GM23338 (cell line): Measurements from ENCODE around the gene PTGIR. TPM values are rescaled to one million over a fixed set of nuclear protein-coding genes. Genes with fewer than 3 reads are reported as not detected.

Experiments
- ATAC-seq: fragments of 200-7000 bp; cut with Tn5 transposase; 3 replicates; pipeline ENCODE4 v1.9.1; 2020
- DNase-seq: peaks from one replicate; pipeline ENCODE4 v3.0.0-alpha.2; 2015; ENCODE audit warnings: low spot score
- H2AFZ ChIP-seq: fragments of 200-600 bp; sonication (generic); 2 replicates; pipeline ENCODE4 v1.8.0; 2016; ENCODE audit warnings: antibody characterized with exemption, mild to moderate bottlenecking, moderate library complexity
- H3F3A ChIP-seq: fragments of 200-600 bp; sonication (generic); replicated peaks from 2 replicates; pipeline ENCODE4 v1.8.0; 2017; ENCODE audit warnings: antibody characterized with exemption, mixed run types, low read depth
- H3K27ac ChIP-seq: fragments of 200-600 bp; sonication (generic); 2 replicates; pipeline ENCODE4 v1.6.1; 2016; ENCODE audit warnings: low read depth
- H3K27me3 ChIP-seq: fragments of 200-600 bp; sonication (generic); 2 replicates; pipeline ENCODE4 v1.8.0; 2016; ENCODE audit warnings: mild to moderate bottlenecking, mixed run types, moderate library complexity; ENCODE audit not compliant: insufficient read depth
- H3K36me3 ChIP-seq: fragments of 200-600 bp; sonication (generic); 2 replicates; pipeline ENCODE4 v1.8.0; 2016; ENCODE audit warnings: mild to moderate bottlenecking; ENCODE audit not compliant: insufficient read depth
- H3K4me1 ChIP-seq: fragments of 200-600 bp; sonication (generic); 2 replicates; pipeline ENCODE4 v1.8.0; 2016; ENCODE audit warnings: mild to moderate bottlenecking, moderate library complexity; ENCODE audit not compliant: insufficient read depth
- H3K4me2 ChIP-seq: fragments of 200-600 bp; sonication (generic); 2 replicates; pipeline ENCODE4 v1.7.1; 2017; ENCODE audit warnings: mixed run types
- H3K4me3 ChIP-seq: fragments of 200-600 bp; sonication (generic); 2 replicates; pipeline ENCODE4 v1.6.1; 2016; ENCODE audit warnings: mixed run types
- H3K79me2 ChIP-seq: fragments of 200-600 bp; sonication (generic); replicated peaks from 2 replicates; pipeline ENCODE4 v1.8.0; 2017; ENCODE audit warnings: mild to moderate bottlenecking; ENCODE audit not compliant: insufficient read depth
- H3K9me2 ChIP-seq: fragments of 200-600 bp; sonication (generic); 2 replicates; pipeline ENCODE4 v1.8.0; 2017; ENCODE audit not compliant: insufficient read depth
- H4K20me1 ChIP-seq: fragments of 200-600 bp; sonication (generic); replicated peaks from 2 replicates; pipeline ENCODE4 v1.8.0; 2017; ENCODE audit warnings: mild to moderate bottlenecking; ENCODE audit not compliant: insufficient read depth
- H3K27ac Mint-ChIP-seq: 2 replicates; pipeline ENCODE4 v1.8.0; 2020; ENCODE audit warnings: inconsistent platforms, mild to moderate bottlenecking, moderate library complexity, mixed read lengths
- H3K27me3 Mint-ChIP-seq: 3 replicates; pipeline ENCODE4 v1.8.0; 2022; ENCODE audit warnings: low read depth, mild to moderate bottlenecking, moderate library complexity, mixed read lengths, inconsistent platforms; ENCODE audit not compliant: insufficient read depth, poor library complexity
- H3K36me3 Mint-ChIP-seq: 3 replicates; pipeline ENCODE4 v1.8.0; 2021; ENCODE audit warnings: low read depth, mild to moderate bottlenecking, inconsistent platforms, moderate library complexity, mixed read lengths
- H3K4me1 Mint-ChIP-seq: 3 replicates; pipeline ENCODE4 v1.8.0; 2020; ENCODE audit warnings: mild to moderate bottlenecking, inconsistent platforms, mixed read lengths
- H3K4me3 Mint-ChIP-seq: 3 replicates; pipeline ENCODE4 v1.8.0; 2021; ENCODE audit warnings: moderate library complexity, mild to moderate bottlenecking, inconsistent platforms, mixed read lengths
- H3K9me3 Mint-ChIP-seq: 3 replicates; pipeline ENCODE4 v1.8.0; 2020; ENCODE audit warnings: moderate library complexity, mild to moderate bottlenecking, inconsistent platforms, mixed read lengths
- CREB1 ChIP-seq: fragments of 250-450 bp; sonication (Bioruptor Pico); IDR thresholded peaks from 2 replicates; pipeline ENCODE4 v1.5.0; 2020; ENCODE audit warnings: low read depth, mild to moderate bottlenecking, moderate library complexity
- EZH2phosphoT487 ChIP-seq: fragments of 200-600 bp; sonication (generic); IDR thresholded peaks from one replicate; pipeline ENCODE4 v1.8.1; 2018; ENCODE audit warnings: antibody characterized with exemption; ENCODE audit not compliant: unreplicated experiment
- ZNF114 ChIP-seq: fragments of 250-450 bp; sonication (Bioruptor Pico); IDR thresholded peaks from 2 replicates; pipeline ENCODE4 v1.5.0; 2020; ENCODE audit warnings: mild to moderate bottlenecking, moderate library complexity
- ZNF331 ChIP-seq: fragments of 250-450 bp; sonication (Bioruptor Pico); IDR thresholded peaks from 2 replicates; pipeline ENCODE4 v1.5.0; 2020; ENCODE audit warnings: low read depth, mild to moderate bottlenecking, moderate library complexity
- polyA plus RNA-seq: library from polyadenylated mRNA; unstranded; fragments of >200 nt; fragmentation: Nextera tagmentation; extraction: Ambion mirVana; gene quantifications from 2 replicates; pipeline ENCODE4 v1.2.1, GENCODE V29; 2016
- total RNA-seq: library from RNA; depleted of rRNA; stranded (reverse); fragments of >200 nt; shearing (Covaris generic); gene quantifications from 2 replicates; pipeline ENCODE4 v1.2.3, GENCODE V29; 2014
- TF ChIP-seq, protein P1 (sequence below), 2 experiments: fragments of 200-600 bp in 1 of 2; sonication (generic) in 1 of 2; conservative IDR thresholded peaks; 2 replicates each; pipeline versions ENCODE4 v1.5.1 to v1.6.1; 2016 to 2017; ENCODE audit warnings: antibody characterized with exemption in 2 of 2, low read depth in 2 of 2, mild to moderate bottlenecking in 2 of 2, moderate library complexity in 1 of 2
- TF ChIP-seq, protein P2 (sequence below): fragments of 250-450 bp; sonication (Bioruptor Pico); IDR thresholded peaks from 2 replicates; pipeline ENCODE4 v1.5.0; 2020; ENCODE audit warnings: mild to moderate bottlenecking, moderate library complexity

The PTGIR gene
- total and polyA plus RNA-seq, 2 experiments from 2014 or later, result not detected

DNA sequence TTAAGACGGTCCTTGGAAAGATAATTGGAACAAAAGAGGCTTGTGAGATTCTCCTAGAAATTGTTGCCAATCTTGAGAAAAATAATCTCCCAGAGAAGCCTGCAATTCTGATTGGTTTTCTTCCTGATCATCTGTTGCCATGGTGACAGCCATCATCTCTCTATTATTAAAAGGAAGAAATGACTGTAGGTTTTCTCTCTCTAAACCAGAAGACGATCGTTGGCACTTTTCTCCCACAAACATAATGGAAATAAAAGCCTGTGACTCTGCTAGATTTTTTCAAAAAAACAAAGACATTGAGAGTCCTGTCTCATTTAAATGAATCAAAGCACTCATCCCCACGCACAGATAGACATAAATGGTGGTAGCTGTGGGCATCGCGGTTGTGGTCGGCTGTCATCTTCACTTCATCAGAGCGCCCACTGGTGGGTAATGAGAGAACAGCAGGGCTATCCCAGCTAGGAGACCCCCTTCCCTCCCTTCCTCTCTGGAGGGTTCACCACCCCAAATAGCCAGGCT, 45.5 kb downstream of the PTGIR start:
- Mint-ChIP-seq H3K4me1 (peaks cover 2% of the 10 kb centered on the region), H3K4me3 (no peak overlapping the region), H3K9me3 (no peaks in the 10 kb centered on the region), H3K36me3 (no peaks in the 10 kb centered on the region), H3K27ac (no peak overlapping the region), H3K27me3 (peaks cover 8% of the 10 kb centered on the region)
- H3K9me2 ChIP-seq, result no peaks in the 10 kb centered on the region
- TF ChIP-seq, protein P1, sequence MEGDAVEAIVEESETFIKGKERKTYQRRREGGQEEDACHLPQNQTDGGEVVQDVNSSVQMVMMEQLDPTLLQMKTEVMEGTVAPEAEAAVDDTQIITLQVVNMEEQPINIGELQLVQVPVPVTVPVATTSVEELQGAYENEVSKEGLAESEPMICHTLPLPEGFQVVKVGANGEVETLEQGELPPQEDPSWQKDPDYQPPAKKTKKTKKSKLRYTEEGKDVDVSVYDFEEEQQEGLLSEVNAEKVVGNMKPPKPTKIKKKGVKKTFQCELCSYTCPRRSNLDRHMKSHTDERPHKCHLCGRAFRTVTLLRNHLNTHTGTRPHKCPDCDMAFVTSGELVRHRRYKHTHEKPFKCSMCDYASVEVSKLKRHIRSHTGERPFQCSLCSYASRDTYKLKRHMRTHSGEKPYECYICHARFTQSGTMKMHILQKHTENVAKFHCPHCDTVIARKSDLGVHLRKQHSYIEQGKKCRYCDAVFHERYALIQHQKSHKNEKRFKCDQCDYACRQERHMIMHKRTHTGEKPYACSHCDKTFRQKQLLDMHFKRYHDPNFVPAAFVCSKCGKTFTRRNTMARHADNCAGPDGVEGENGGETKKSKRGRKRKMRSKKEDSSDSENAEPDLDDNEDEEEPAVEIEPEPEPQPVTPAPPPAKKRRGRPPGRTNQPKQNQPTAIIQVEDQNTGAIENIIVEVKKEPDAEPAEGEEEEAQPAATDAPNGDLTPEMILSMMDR (conservative IDR thresholded peaks at IDR 0.05; ENCODE audit: low read depth in 2 of 2), result peak; percentile 88
- TF ChIP-seq ZNF331 (CRISPR knock-in tag) (no peak), EZH2phosphoT487 (no peak), ZNF114 (CRISPR knock-in tag) (no peak), CREB1 (CRISPR knock-in tag) (peak; percentile 4; the same call in 1 of the 2 replicates)
- TF ChIP-seq, protein P2, sequence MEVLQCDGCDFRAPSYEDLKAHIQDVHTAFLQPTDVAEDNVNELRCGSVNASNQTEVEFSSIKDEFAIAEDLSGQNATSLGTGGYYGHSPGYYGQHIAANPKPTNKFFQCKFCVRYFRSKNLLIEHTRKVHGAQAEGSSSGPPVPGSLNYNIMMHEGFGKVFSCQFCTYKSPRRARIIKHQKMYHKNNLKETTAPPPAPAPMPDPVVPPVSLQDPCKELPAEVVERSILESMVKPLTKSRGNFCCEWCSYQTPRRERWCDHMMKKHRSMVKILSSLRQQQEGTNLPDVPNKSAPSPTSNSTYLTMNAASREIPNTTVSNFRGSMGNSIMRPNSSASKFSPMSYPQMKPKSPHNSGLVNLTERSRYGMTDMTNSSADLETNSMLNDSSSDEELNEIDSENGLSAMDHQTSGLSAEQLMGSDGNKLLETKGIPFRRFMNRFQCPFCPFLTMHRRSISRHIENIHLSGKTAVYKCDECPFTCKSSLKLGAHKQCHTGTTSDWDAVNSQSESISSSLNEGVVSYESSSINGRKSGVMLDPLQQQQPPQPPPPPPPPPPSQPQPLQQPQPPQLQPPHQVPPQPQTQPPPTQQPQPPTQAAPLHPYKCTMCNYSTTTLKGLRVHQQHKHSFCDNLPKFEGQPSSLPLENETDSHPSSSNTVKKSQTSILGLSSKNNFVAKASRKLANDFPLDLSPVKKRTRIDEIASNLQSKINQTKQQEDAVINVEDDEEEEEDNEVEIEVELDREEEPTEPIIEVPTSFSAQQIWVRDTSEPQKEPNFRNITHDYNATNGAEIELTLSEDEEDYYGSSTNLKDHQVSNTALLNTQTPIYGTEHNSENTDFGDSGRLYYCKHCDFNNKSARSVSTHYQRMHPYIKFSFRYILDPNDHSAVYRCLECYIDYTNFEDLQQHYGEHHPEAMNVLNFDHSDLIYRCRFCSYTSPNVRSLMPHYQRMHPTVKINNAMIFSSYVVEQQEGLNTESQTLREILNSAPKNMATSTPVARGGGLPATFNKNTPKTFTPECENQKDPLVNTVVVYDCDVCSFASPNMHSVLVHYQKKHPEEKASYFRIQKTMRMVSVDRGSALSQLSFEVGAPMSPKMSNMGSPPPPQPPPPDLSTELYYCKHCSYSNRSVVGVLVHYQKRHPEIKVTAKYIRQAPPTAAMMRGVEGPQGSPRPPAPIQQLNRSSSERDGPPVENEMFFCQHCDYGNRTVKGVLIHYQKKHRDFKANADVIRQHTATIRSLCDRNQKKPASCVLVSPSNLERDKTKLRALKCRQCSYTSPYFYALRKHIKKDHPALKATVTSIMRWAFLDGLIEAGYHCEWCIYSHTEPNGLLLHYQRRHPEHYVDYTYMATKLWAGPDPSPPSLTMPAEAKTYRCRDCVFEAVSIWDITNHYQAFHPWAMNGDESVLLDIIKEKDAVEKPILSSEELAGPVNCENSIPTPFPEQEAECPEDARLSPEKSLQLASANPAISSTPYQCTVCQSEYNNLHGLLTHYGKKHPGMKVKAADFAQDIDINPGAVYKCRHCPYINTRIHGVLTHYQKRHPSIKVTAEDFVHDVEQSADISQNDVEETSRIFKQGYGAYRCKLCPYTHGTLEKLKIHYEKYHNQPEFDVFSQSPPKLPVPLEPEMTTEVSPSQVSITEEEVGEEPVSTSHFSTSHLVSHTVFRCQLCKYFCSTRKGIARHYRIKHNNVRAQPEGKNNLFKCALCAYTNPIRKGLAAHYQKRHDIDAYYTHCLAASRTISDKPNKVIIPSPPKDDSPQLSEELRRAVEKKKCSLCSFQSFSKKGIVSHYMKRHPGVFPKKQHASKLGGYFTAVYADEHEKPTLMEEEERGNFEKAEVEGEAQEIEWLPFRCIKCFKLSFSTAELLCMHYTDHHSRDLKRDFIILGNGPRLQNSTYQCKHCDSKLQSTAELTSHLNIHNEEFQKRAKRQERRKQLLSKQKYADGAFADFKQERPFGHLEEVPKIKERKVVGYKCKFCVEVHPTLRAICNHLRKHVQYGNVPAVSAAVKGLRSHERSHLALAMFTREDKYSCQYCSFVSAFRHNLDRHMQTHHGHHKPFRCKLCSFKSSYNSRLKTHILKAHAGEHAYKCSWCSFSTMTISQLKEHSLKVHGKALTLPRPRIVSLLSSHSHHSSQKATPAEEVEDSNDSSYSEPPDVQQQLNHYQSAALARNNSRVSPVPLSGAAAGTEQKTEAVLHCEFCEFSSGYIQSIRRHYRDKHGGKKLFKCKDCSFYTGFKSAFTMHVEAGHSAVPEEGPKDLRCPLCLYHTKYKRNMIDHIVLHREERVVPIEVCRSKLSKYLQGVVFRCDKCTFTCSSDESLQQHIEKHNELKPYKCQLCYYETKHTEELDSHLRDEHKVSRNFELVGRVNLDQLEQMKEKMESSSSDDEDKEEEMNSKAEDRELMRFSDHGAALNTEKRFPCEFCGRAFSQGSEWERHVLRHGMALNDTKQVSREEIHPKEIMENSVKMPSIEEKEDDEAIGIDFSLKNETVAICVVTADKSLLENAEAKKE (CRISPR knock-in tag), result no peak
- H3K36me3 ChIP-seq, result no peaks in the 10 kb centered on the region
- no peaks in the 10 kb centered on the region for H3K27me3 ChIP-seq
- peak; percentile 94 for ATAC-seq
- no peak overlapping the region for H3K27ac ChIP-seq
- H4K20me1 ChIP-seq, result no peaks in the 10 kb centered on the region
- H2AFZ ChIP-seq, result no peak overlapping the region
- no peaks in the 10 kb centered on the region for H3K4me1 ChIP-seq
- no peak overlapping the region for H3K4me2 ChIP-seq
- no peaks in the 10 kb centered on the region for H3F3A ChIP-seq
- DNase-seq, result peak; percentile 88
- no peak overlapping the region for H3K4me3 ChIP-seq
- no peaks in the 10 kb centered on the region for H3K79me2 ChIP-seq
